Measurements from ENCODE around the gene GRB2. TPM values are rescaled to one million over a fixed set of nuclear protein-coding genes. Genes with fewer than 3 reads are reported as not detected.
"Not testable (repeated sequence)": the region's sequence is repeated elsewhere in the genome, so short reads cannot be mapped to it uniquely, and the experiment has no call there.

Gene GRB2
- total RNA-seq, 1 donor from 2014 or later, result 65.7 TPM

- DNase-seq (ENCODE audit: low spot score in 2 of 2), result peak in 1 of 2 donors; percentile 83
- Histone ChIP-seq H3K36me3 (peaks cover 3 to 5% of the 10 kb centered on the region in 2 donors), H3K27ac (peak overlapping the region; percentile 81 to 82), H3K4me3 (peak overlapping the region in 1 of 2 donors; percentile 25), H3K27me3 (no peaks in the 10 kb centered on the region), H3K4me1 (peaks cover 3 to 40% of the 10 kb centered on the region in 2 donors), H3K9me3 (no peaks in the 10 kb centered on the region)
- intact Hi-C loops (cut with DNase I), result loop anchor here (5.0 kb wide), 1 partner anchor 37 kb away; the partner anchor contains the start of gene GRB2
- no peak for TF ChIP-seq CTCF (IDR thresholded peaks at IDR 0.05)
These were observed 35.1 kb downstream of the GRB2 start for GRCh38 chr17:75370286-75370915.

GRCh38 chr17:75367838-75368789 lies 37.4 kb downstream of the GRB2 start:
- H3K36me3 ChIP-seq; H3K4me3 ChIP-seq; H3K9me3 ChIP-seq; intact Hi-C loops (cut with DNase I); H3K27me3 ChIP-seq; DNase-seq (ENCODE audit: low spot score in 2 of 2): not testable (repeated sequence)
- peak overlapping the region; percentile 32 to 82 for H3K27ac ChIP-seq
- H3K4me1 ChIP-seq, result peaks cover 3 to 60% of the 10 kb centered on the region in 2 donors

GRCh38 chr17:75367312-75367711 lies 38.2 kb downstream of the GRB2 start:
- Histone ChIP-seq H3K27ac (no peak overlapping the region), H3K9me3 (no peaks in the 10 kb centered on the region), H3K4me3 (no peak overlapping the region), H3K27me3 (no peaks in the 10 kb centered on the region), H3K4me1 (peaks cover 8 to 65% of the 10 kb centered on the region in 2 donors), H3K36me3 (no peaks in the 10 kb centered on the region)
- intact Hi-C loops (cut with DNase I), result no loop called here
- no peak for TF ChIP-seq CTCF (IDR thresholded peaks at IDR 0.05)
- DNase-seq (ENCODE audit: low spot score in 2 of 2), result no peak

GRCh38 chr17:75366432-75366831 lies 39.0 kb downstream of the GRB2 start:
- Histone ChIP-seq H3K27me3 (no peaks in the 10 kb centered on the region), H3K36me3 (no peaks in the 10 kb centered on the region), H3K9me3 (no peaks in the 10 kb centered on the region), H3K27ac (no peak overlapping the region), H3K4me3 (no peak overlapping the region), H3K4me1 (peaks cover 8 to 63% of the 10 kb centered on the region in 2 donors)
- no peak for DNase-seq (ENCODE audit: low spot score in 2 of 2)
- no peak for TF ChIP-seq CTCF (IDR thresholded peaks at IDR 0.05)
- intact Hi-C loops (cut with DNase I), result no loop called here

GRCh38 chr17:75365931-75366275 lies 39.6 kb downstream of the GRB2 start:
- Histone ChIP-seq H3K27ac (no peak overlapping the region), H3K36me3 (no peaks in the 10 kb centered on the region), H3K4me1 (peaks cover 8 to 59% of the 10 kb centered on the region in 2 donors), H3K4me3 (no peak overlapping the region), H3K27me3 (no peaks in the 10 kb centered on the region), H3K9me3 (no peaks in the 10 kb centered on the region)
- intact Hi-C loops (cut with DNase I), result no loop called here
- no peak for DNase-seq (ENCODE audit: low spot score in 2 of 2)
- TF ChIP-seq CTCF (IDR thresholded peaks at IDR 0.05), result no peak

All from ascending aorta (tissue), 2 donors.